Esophagus squamous epithelium (tissue), 4 donors: ENCODE results near the gene SERINC3.

ENCODE experiments used
- POLR2A ChIP-seq, 4 donors: fragments of 450-650 bp; IDR thresholded peaks; one replicate each; pipeline ENCODE4 v1.6.1; 2017; ENCODE audit warnings: antibody characterized with exemption in 4 of 4, mild to moderate bottlenecking in 4 of 4, moderate library complexity in 3 of 4
- TF ChIP-seq, protein P1 (sequence below), 6 experiments: fragments of 450-650 bp in 4 of 6; fragments of 200-600 bp in 2 of 6; sonication (generic) in 2 of 6; IDR thresholded peaks; one replicate each; pipeline ENCODE4 v1.5.1; 2016 to 2019; ENCODE audit warnings: antibody characterized with exemption in 6 of 6, mild to moderate bottlenecking in 4 of 6, moderate library complexity in 4 of 6

DNA sequence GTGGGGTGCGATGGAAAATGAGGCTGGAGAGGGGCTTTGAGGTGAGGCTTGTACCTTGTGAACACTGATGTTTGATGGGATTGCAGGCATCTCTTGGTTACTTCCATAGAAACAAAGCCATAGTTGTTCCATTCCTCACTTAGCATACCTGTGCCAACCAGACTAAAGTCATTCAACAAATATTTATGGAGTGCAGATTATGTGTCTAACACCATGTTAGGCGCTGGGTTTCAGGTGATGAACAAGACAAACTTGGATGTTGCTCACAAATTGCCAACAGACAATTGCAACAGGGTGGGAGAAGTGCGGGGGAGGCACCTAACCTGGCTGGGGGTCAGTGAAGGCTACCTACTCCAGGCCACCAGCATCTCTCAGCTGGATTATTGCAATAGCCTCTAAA, 44.7 kb downstream of the SERINC3 start:
- no peak for TF ChIP-seq POLR2A (IDR thresholded peaks at IDR 0.05)
- TF ChIP-seq, protein P1, sequence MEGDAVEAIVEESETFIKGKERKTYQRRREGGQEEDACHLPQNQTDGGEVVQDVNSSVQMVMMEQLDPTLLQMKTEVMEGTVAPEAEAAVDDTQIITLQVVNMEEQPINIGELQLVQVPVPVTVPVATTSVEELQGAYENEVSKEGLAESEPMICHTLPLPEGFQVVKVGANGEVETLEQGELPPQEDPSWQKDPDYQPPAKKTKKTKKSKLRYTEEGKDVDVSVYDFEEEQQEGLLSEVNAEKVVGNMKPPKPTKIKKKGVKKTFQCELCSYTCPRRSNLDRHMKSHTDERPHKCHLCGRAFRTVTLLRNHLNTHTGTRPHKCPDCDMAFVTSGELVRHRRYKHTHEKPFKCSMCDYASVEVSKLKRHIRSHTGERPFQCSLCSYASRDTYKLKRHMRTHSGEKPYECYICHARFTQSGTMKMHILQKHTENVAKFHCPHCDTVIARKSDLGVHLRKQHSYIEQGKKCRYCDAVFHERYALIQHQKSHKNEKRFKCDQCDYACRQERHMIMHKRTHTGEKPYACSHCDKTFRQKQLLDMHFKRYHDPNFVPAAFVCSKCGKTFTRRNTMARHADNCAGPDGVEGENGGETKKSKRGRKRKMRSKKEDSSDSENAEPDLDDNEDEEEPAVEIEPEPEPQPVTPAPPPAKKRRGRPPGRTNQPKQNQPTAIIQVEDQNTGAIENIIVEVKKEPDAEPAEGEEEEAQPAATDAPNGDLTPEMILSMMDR (IDR thresholded peaks at IDR 0.05) = no peak
